H54 (cell line): ENCODE results near the gene GNAO1.

Source experiments
- DNase-seq: peaks from one replicate; pipeline ENCODE4 v3.0.0; 2011; ENCODE audit warnings: low spot score, mixed read lengths; ENCODE audit not compliant: insufficient read length
- FAIRE-seq: peaks from 3 replicates; lab custom pipeline; 2011; peaks lifted over from hg19 to GRCh38; lab: Jason Lieb, UNC
- POLR2A ChIP-seq: IDR thresholded peaks from 2 replicates; pipeline ENCODE4 v1.6.1; 2011; ENCODE audit warnings: low read depth, mild to moderate bottlenecking, low read length

Gene GNAO1

DNA sequence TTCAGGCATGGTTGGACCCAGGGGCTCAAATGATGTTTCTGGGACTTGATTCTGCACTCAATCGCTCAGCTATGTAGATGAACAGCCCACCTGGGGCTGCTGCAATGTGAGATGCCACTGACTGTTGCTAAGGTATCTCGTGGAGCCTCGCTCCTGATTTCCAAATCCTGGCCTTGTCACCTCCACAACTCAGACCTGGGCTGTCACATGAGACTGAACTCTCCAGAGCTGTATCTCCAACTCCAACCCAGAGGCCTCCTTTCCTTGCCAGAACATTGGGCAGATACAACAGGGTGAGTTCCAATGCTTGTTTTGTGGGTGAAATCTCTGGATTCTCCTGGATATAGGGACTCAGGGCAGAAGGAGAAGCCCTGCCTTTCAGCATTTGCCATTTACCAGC is 79.5 kb downstream of the GNAO1 start:
- FAIRE-seq, result no peak
- DNase-seq, result no peak

GRCh38 chr16:56272583-56272894 is 81.2 kb downstream of the GNAO1 start:
- FAIRE-seq (no peak), DNase-seq (no peak)
- TF ChIP-seq POLR2A, result no peak

More for the DNA sequence above, 79.5 kb downstream of the GNAO1 start:
- no peak for TF ChIP-seq POLR2A

DNA sequence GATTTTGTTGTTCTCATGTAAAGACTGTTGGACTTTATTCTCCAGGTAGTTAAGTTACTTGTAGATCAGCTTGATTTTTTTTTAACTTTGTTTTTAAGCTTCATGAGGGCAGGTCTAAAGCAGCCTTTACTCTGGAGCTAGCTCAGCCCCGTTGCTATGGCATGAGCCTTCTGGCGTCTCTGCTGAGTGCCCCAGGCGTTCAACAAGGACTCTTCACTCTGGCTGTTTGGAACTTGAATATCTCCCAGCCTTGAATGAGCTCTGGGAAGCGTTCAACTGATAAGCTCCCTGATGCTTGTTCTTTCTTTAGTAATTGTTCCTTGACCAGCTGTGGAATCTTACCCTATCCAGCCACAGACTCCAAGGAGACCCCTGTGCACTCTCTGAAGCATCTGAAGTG is 82.3 kb downstream of the GNAO1 start:
- no peak for TF ChIP-seq POLR2A
- FAIRE-seq (no peak), DNase-seq (no peak)

- no peak for TF ChIP-seq POLR2A
- DNase-seq (no peak), FAIRE-seq (no peak)
Measured at GRCh38 chr16:56274369-56274768, 83.1 kb downstream of the GNAO1 start.

GRCh38 chr16:56275076-56275475 is 83.8 kb downstream of the GNAO1 start:
- no peak for TF ChIP-seq POLR2A
- FAIRE-seq, result no peak
- no peak for DNase-seq

GRCh38 chr16:56275801-56276200 is 84.5 kb downstream of the GNAO1 start:
- FAIRE-seq (no peak), DNase-seq (no peak)
- TF ChIP-seq POLR2A, result no peak

DNA sequence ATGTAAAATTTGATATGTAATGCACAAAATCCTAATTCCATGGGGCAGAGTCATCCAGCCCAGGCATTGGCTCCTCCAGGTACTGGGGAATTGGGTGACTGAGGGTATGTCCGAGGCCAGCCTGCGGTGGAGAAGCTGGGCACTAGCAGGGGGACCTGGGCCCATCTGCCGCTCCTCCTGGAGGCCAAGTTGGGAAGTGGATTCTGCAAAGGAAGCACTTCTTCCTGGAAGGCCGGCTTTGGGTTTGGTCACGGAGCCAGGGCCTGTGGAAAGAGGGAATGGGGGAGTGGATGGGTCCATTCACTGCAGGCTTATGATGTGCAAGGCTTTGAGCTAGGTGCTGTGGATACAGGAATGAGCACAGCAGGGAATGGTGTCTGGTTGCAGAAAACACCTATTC is 85.8 kb downstream of the GNAO1 start:
- FAIRE-seq, result no peak
- TF ChIP-seq POLR2A, result no peak
- DNase-seq, result no peak

DNA sequence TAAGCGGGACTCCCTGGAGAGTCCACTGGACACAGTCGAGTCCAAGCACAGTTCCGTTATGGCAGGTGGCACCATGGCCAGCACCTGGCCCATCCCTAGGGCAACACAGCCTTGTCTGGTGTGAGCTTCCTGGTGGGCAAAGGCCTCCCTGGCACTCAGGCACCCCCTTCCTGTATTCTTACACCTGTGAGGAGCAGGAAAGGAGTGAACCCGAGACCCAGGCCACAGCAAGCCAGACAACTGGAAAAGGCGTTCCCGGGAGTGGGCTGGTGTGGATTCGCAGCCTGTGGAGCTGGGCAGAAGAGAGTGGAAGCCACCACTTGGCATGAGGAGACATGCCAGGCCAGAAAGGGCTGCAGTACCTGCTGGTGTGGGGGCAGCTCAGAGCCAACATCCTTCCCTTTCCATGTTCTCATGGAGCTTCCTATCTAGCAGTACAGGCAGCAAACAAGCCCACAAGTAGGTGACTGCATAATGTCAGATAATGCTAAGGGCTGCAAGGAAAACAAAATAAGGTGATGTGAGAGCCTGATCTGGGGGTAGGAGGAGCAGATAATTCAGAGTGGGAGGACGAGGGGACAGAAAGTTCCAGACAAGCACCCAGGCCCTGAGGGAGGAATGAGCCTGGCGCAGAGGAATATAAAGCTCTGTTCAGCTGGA is 87.0 kb downstream of the GNAO1 start:
- no peak for TF ChIP-seq POLR2A
- DNase-seq, result no peak
- no peak for FAIRE-seq

DNA sequence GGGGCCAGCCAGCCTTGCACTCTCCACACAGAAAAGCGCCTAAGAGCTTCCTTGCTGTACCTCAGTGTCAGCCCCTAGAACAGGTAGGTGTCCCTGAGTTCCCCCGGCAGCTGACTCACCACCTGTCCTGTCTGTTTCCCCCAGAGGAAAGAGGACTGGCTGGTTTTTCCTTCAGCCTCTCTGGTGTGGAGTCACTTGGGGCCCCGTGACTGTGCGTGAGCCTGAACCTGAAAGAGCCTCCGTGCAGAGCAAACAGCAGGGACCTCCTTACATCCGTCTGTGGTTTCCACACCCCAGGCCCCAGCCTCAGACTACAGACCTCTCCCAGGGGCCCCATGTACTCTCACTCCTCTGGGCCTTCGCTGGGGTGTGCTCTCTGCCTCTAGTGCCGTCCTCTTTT is 87.8 kb downstream of the GNAO1 start:
- no peak for FAIRE-seq
- no peak for DNase-seq
- no peak for TF ChIP-seq POLR2A

- FAIRE-seq (no peak), DNase-seq (no peak)
- TF ChIP-seq POLR2A, result no peak
Measured at GRCh38 chr16:56279914-56280313, 88.6 kb downstream of the GNAO1 start.

- FAIRE-seq (no peak), DNase-seq (no peak)
- TF ChIP-seq POLR2A, result no peak
Measured at GRCh38 chr16:56281249-56281805, 90.0 kb downstream of the GNAO1 start.

DNA sequence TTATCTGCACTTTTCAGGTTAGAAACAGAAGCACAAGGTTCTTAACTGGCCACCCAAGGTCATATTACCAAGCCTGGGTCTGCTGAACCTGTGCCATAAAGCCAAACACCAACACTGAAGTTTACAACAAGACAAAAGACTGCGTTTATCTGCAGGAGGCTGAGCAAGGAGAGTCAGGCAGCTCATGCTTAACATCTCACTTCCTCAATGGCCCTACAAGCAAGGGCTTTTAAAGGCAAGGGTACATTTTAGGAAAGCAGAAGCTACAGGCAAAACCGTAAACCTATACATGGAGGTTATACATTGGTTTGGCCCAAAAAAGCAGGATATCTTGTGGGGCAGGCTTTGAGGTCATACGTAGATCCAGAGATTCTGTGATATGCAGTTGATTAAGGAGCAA is 91.2 kb downstream of the GNAO1 start:
- FAIRE-seq (no peak), DNase-seq (no peak)
- no peak for TF ChIP-seq POLR2A

- TF ChIP-seq POLR2A, result no peak
- FAIRE-seq, result no peak
Measured at GRCh38 chr16:56284521-56284920, 93.2 kb downstream of the GNAO1 start.

DNA sequence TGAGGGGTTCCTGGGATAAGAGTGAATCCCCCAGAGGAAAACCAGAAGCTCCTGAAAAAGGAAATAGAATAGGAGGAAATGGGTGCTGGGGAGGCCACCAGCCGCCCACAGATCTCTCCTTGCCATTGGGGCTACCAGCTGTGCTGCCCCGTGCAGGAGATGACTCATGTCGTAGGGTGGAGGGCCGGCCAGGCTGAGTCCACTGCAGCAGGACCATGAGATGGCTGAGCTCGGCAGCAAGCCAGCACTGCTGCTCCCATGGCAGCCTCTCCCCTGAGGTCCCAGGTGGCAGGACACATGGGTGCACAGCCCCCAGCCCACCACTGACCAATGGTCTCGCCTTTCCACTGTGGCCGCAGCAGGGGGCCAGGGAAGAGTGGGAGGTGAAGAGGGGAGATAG is 95.5 kb downstream of the GNAO1 start:
- FAIRE-seq (peak; percentile 41), DNase-seq (peak; percentile 55)
- no peak for TF ChIP-seq POLR2A

More at GRCh38 chr16:56284521-56284920, 93.2 kb downstream of the GNAO1 start:
- DNase-seq, result no peak

DNA sequence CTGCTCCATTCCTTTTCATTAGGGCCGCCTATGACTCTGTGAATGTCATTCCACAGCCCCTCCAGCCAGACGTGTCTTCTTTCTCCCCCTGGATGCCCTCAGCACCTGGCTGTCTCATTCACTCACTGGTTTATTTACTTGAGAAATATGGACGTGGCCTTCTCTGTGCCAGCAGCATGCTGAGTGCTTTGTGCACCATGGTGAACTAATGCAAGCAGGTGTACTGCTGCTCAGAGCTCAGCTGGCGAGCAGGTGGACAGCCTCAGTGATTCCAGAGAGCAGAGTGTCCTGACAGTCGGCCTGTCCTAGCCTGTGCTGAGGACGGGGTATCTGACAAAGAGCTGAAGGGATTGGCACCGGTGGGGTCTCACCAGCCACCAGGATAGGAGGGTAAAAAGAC is 96.7 kb downstream of the GNAO1 start:
- TF ChIP-seq POLR2A, result no peak
- FAIRE-seq, result no peak
- DNase-seq, result no peak
